Vagina (tissue), 2 donors: ENCODE measurements around the gene OGG1. TPM values are rescaled to one million over a fixed set of nuclear protein-coding genes. Genes with fewer than 3 reads are reported as not detected.
A peak's percentile ranks its signal among the peaks of the same experiment; 100 is the strongest.

Experiments used
- DNase-seq, 2 donors: peaks; one replicate each; pipeline ENCODE4 v3.0.0-alpha.2; 2017; ENCODE audit errors: extremely low spot score in 2 of 2
- H3K27ac ChIP-seq: fragments of 200-600 bp; sonication (generic); one replicate; pipeline ENCODE4 v1.5.1; 2019
- H3K27me3 ChIP-seq: fragments of 200-600 bp; sonication (generic); one replicate; pipeline ENCODE4 v1.5.1; 2019
- H3K36me3 ChIP-seq, 2 donors: fragments of 200-600 bp; sonication (generic); one replicate each; pipeline ENCODE4 v1.5.1; 2017 to 2019
- H3K4me1 ChIP-seq: fragments of 200-600 bp; sonication (generic); one replicate; pipeline ENCODE4 v1.5.1; 2019
- H3K4me3 ChIP-seq, 2 donors: fragments of 200-600 bp; sonication (generic); 1 replicate in 1 of 2; 2 replicates in 1 of 2; pipeline ENCODE4 v1.5.1; 2016 to 2019
- H3K9me3 ChIP-seq: fragments of 200-600 bp; sonication (generic); one replicate; pipeline ENCODE4 v1.5.1; 2019
- CTCF ChIP-seq, 3 experiments: fragments of 450-650 bp in 2 of 3; fragments of 200-600 bp in 1 of 3; sonication (generic) in 1 of 3; IDR thresholded peaks; one replicate each; pipeline ENCODE4 v1.5.1; 2017 to 2019; ENCODE audit warnings: antibody characterized with exemption in 3 of 3, mild to moderate bottlenecking in 2 of 3, moderate library complexity in 2 of 3
- POLR2A ChIP-seq, 2 donors: fragments of 450-650 bp; IDR thresholded peaks; one replicate each; pipeline ENCODE4 v1.6.1; 2017; ENCODE audit warnings: antibody characterized with exemption in 2 of 2, mild to moderate bottlenecking in 2 of 2, moderate library complexity in 2 of 2
- POLR2AphosphoS5 ChIP-seq, 2 donors: sonication (generic); formaldehyde crosslinking; IDR thresholded peaks; one replicate each; pipeline ENCODE4 v1.9.0; 2017; ENCODE audit warnings: antibody characterized with exemption in 2 of 2, mild to moderate bottlenecking in 2 of 2, low read depth in 1 of 2; ENCODE audit not compliant: insufficient read depth in 1 of 2
- intact Hi-C: fragments of 100-400 bp; cut with DNase I; formaldehyde crosslinking; loops from one replicate; pipeline ENCODE4 v1.15.1; 2023
- total RNA-seq: library from RNA; depleted of rRNA; stranded (reverse); fragments of >200 nt; gene quantifications from one replicate; pipeline ENCODE4 v1.2.3, GENCODE V29; 2016

Gene OGG1
- total RNA-seq, 1 donor from 2014 or later = 51.6 TPM

DNA sequence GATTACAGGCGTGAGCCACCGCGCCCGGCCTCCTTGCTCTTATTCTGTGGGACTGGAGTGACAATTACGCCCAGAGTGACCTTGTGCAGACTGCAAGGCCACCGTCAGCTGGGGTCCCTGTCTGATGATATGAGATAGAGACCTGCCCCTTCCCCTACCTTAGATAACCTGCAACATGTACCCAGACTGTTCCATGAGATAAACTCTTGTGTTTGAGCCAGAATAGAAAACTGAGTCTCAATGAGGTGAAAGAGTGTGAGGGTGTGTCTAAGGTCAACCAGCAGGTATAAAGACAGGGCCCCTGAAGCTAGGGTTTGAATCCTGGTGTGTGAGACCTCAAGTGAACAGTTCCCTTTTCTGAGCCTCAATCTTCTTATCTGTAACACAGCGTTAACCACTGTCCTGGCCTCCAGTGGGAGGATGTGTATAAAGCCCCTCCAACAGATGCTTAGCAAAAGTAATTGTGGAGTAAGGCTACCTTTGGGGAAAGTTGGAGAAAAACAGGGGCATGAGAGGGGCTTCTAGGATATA, 36.5 kb downstream of the OGG1 start:
- Histone ChIP-seq H3K4me1 (peaks cover 10% of the 10 kb centered on the region), H3K27me3 (no peaks in the 10 kb centered on the region), H3K27ac (no peak overlapping the region), H3K36me3 (peaks cover 2 to 55% of the 10 kb centered on the region in 2 donors), H3K9me3 (no peaks in the 10 kb centered on the region), H3K4me3 (no peak overlapping the region)
- intact Hi-C loops = no loop called here
- no peak for DNase-seq
- no peak for TF ChIP-seq CTCF (IDR thresholded peaks at IDR 0.05)
- TF ChIP-seq POLR2AphosphoS5 (IDR thresholded peaks at IDR 0.05; ENCODE audit: insufficient read depth in 1 of 2, low read depth in 1 of 2) = no peak
- no peak for TF ChIP-seq POLR2A (IDR thresholded peaks at IDR 0.05)

DNA sequence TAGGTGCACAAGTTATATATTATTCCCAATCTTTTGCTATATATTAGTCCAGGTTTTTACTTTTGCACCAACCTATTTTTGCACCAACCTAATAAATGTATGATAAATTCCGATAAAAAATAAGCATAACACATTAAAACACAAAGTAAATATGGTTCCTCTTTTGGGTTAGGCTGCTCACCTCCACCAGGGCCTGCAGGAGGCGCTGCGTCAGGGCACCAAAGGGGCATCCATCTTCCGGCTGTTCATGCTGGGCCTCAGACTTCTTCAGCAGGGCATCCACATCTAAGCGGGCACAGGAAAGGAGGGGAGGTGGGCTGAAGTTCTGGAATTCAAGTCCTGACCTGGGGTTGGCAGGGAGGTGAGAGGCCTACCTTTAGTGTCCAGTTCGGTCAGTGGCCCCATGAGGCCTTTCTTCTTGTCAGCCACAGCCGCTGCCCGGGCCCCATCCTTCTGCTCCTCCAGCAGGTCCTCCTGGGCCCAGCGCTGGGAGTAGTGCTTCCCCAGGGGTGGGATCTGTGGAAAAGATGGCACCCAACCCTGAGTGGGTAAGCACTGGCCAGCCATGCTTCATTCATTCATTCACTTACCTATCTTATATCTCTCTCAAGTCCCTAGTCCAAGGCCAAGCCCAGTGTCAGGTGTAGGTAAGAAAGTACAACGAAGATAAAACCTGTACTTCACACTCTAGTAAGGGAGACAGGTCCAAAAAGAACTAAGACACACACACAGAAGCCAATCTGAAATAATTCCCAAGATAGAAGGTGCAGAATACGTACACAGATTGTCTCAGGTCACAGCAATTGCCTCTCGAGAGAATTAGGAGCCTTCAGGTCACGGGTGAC, 37.3 kb downstream of the OGG1 start:
- TF ChIP-seq CTCF (IDR thresholded peaks at IDR 0.05) (no peak), POLR2AphosphoS5 (IDR thresholded peaks at IDR 0.05; ENCODE audit: insufficient read depth in 1 of 2, low read depth in 1 of 2) (no peak), POLR2A (IDR thresholded peaks at IDR 0.05) (no peak)
- peaks cover under 1 to 55% of the 10 kb centered on the region in 2 donors for H3K36me3 ChIP-seq
- H3K9me3 ChIP-seq = no peaks in the 10 kb centered on the region
- H3K27me3 ChIP-seq = no peaks in the 10 kb centered on the region
- H3K4me3 ChIP-seq = no peak overlapping the region
- no peak overlapping the region for H3K27ac ChIP-seq
- H3K4me1 ChIP-seq = peaks cover 18% of the 10 kb centered on the region
- DNase-seq = no peak
- intact Hi-C loops = no loop called here

DNA sequence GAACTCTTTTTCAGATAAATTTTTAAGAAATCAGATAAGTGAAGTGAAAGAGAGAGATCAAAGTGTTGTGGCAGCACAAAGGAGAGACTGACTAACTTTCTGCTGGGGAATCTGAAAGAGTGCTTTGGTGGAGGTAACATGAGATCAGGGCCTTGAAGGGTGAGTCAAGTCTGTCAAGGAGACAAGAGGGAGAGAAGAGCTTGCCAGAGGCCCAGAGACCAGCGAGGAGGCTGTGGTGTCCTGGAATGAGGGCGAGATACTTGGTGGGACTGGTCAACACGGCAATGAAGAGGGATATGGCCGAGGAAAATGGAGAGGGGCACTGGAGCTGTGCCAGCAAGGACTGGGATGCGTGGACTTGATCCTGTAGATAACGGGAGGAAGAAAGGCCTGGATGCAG, 38.0 kb downstream of the OGG1 start:
- Histone ChIP-seq H3K4me1 (peaks cover 18% of the 10 kb centered on the region), H3K36me3 (peaks cover 0 to 55% of the 10 kb centered on the region in 2 donors), H3K27ac (no peak overlapping the region), H3K9me3 (no peaks in the 10 kb centered on the region), H3K4me3 (no peak overlapping the region), H3K27me3 (no peaks in the 10 kb centered on the region)
- no peak for DNase-seq
- intact Hi-C loops = no loop called here
- TF ChIP-seq POLR2A (IDR thresholded peaks at IDR 0.05) = no peak
- TF ChIP-seq POLR2AphosphoS5 (IDR thresholded peaks at IDR 0.05; ENCODE audit: insufficient read depth in 1 of 2, low read depth in 1 of 2) = no peak
- no peak for TF ChIP-seq CTCF (IDR thresholded peaks at IDR 0.05)

- peak overlapping the region; percentile 95 for H3K27ac ChIP-seq
- no peaks in the 10 kb centered on the region for H3K9me3 ChIP-seq
- H3K36me3 ChIP-seq = peaks cover 0 to 30% of the 10 kb centered on the region in 2 donors
- H3K27me3 ChIP-seq = no peaks in the 10 kb centered on the region
- no peak for TF ChIP-seq POLR2A (IDR thresholded peaks at IDR 0.05)
- TF ChIP-seq POLR2AphosphoS5 (IDR thresholded peaks at IDR 0.05; ENCODE audit: insufficient read depth in 1 of 2, low read depth in 1 of 2) = no peak
- TF ChIP-seq CTCF (IDR thresholded peaks at IDR 0.05) = no peak
- H3K4me1 ChIP-seq = peaks cover 44% of the 10 kb centered on the region
- no peak overlapping the region for H3K4me3 ChIP-seq
- no peak for DNase-seq
- intact Hi-C loops = loop anchor here (10.0 kb wide), 1 partner anchor 56 kb away; the partner anchor contains the start of gene BRPF1
These were observed 41.4 kb downstream of the OGG1 start for GRCh38 chr3:9791127-9791526.
